HG03460 (cell line): Measurements from ENCODE around the gene PHACTR1.

Experiments
- ATAC-seq: cut with Tn5 transposase; IDR thresholded peaks from one replicate; pipeline ENCODE4 v1.9.1; 2021; ENCODE audit not compliant: unreplicated experiment

The PHACTR1 gene

GRCh38 chr6:13178107-13178506 is 461.5 kb downstream of the PHACTR1 start:
- ATAC-seq: no peak

- no peak for ATAC-seq
Observed at GRCh38 chr6:13180538-13180937, 464.0 kb downstream of the PHACTR1 start.

- no peak for ATAC-seq
Observed at GRCh38 chr6:13181393-13181792, 464.8 kb downstream of the PHACTR1 start.

GRCh38 chr6:13183415-13184088 is 467.0 kb downstream of the PHACTR1 start:
- no peak for ATAC-seq

- no peak for ATAC-seq
Observed at GRCh38 chr6:13184089-13184468, 467.5 kb downstream of the PHACTR1 start.

GRCh38 chr6:13184547-13184946 is 468.0 kb downstream of the PHACTR1 start:
- ATAC-seq: no peak

GRCh38 chr6:13186861-13187260 is 470.3 kb downstream of the PHACTR1 start:
- no peak for ATAC-seq

GRCh38 chr6:13187692-13188091 is 471.1 kb downstream of the PHACTR1 start:
- ATAC-seq: no peak

- no peak for ATAC-seq
Observed at GRCh38 chr6:13188306-13188705, 471.7 kb downstream of the PHACTR1 start.

GRCh38 chr6:13189710-13190109 is 473.1 kb downstream of the PHACTR1 start:
- no peak for ATAC-seq

GRCh38 chr6:13190376-13190775 is 473.8 kb downstream of the PHACTR1 start:
- no peak for ATAC-seq

GRCh38 chr6:13191461-13191860 is 474.9 kb downstream of the PHACTR1 start:
- no peak for ATAC-seq

GRCh38 chr6:13194852-13195251 is 478.3 kb downstream of the PHACTR1 start:
- no peak for ATAC-seq

- ATAC-seq: no peak
Observed at GRCh38 chr6:13195803-13196202, 479.2 kb downstream of the PHACTR1 start.

GRCh38 chr6:13198168-13198567 is 481.6 kb downstream of the PHACTR1 start:
- no peak for ATAC-seq

- ATAC-seq: no peak
Observed at GRCh38 chr6:13201336-13201735, 484.8 kb downstream of the PHACTR1 start.

GRCh38 chr6:13203145-13203544 is 486.6 kb downstream of the PHACTR1 start:
- no peak for ATAC-seq

GRCh38 chr6:13205106-13205505 is 488.5 kb downstream of the PHACTR1 start:
- no peak for ATAC-seq

- ATAC-seq: no peak
Observed at GRCh38 chr6:13212096-13212495, 495.5 kb downstream of the PHACTR1 start.

GRCh38 chr6:13212538-13212937 is 496.0 kb downstream of the PHACTR1 start:
- no peak for ATAC-seq

- no peak for ATAC-seq
Observed at GRCh38 chr6:13215390-13215789, 498.8 kb downstream of the PHACTR1 start.

- no peak for ATAC-seq
Observed at GRCh38 chr6:13216236-13217014, 499.9 kb downstream of the PHACTR1 start.
